ENCODE data around the gene KCTD3. TPM values are rescaled to one million over a fixed set of nuclear protein-coding genes. Genes with fewer than 3 reads are reported as not detected.

KCTD3 gene
- total and polyA plus RNA-seq, 2 donors (not counting 1 experiment from before 2014, with no cell fraction given): 2.3 to 3.0 TPM

DNA sequence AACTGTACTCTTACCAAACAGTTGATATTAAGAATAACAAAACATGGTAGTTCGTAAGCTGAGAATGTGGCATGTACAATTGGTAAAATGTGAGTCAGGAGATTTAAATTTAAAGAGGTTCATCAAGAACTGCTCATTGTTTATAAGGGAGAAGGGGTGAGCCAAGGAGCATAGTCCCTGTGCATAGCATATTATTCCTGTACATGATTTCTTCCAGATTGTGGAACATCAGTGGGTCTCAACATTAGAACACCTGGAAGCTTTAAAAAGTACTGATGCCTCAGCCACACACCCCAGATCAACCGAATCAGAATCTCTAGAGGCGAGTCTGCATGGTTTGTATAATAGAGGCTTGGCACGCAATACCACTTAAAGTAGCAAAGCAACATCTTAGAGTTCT is 56.1 kb downstream of the KCTD3 start:
- intact Hi-C loops (cut with micrococcal nuclease): no loop called here
- H3K4me1 Mint-ChIP-seq: no peaks in the 10 kb centered on the region
- Histone ChIP-seq H3K36me3 (replicated peaks in 1 of 2; ENCODE audit: control extremely low read depth in 1 of 2, control insufficient read depth in 1 of 2, extremely low read depth in 1 of 2, insufficient read depth in 2 of 2, low read length in 1 of 2) (peaks cover 0 to 4% of the 10 kb centered on the region in 2 experiments), H3K4me3 (ENCODE audit: control extremely low read depth in 1 of 5, extremely low read depth in 1 of 5, insufficient read depth in 1 of 5, low read depth in 2 of 5, low read length in 4 of 5) (no peak overlapping the region), H3K4me2 (replicated peaks; ENCODE audit: low read depth, low read length, poor library complexity, severe bottlenecking) (no peak overlapping the region), H3K27me3 (replicated peaks in 1 of 4; ENCODE audit: control extremely low read depth in 1 of 4, control insufficient read depth in 3 of 4, insufficient read depth in 4 of 4, low read length in 3 of 4) (no peaks in the 10 kb centered on the region), H2AFZ (ENCODE audit: insufficient read depth, low read depth, low read length, poor library complexity, severe bottlenecking) (no peak overlapping the region), H3K9ac (ENCODE audit: low read length) (no peak overlapping the region), H3K27ac (ENCODE audit: low read length in 2 of 2) (no peak overlapping the region), H3K79me2 (ENCODE audit: control insufficient read depth, insufficient read depth, low read length) (no peaks in the 10 kb centered on the region), H3K9me3 (ENCODE audit: control extremely low read depth in 1 of 3, control insufficient read depth in 2 of 3, insufficient read depth in 1 of 3, low read length in 2 of 3) (no peaks in the 10 kb centered on the region), H3K4me1 (ENCODE audit: control insufficient read depth in 2 of 2, insufficient read depth in 2 of 2, low read length in 2 of 2) (no peaks in the 10 kb centered on the region), H4K20me1 (ENCODE audit: control insufficient read depth, insufficient read depth, low read length, poor library complexity, severe bottlenecking) (no peaks in the 10 kb centered on the region)
- no CpG with 5 or more reads among the region's 4 CpGs for WGBS (ENCODE audit: insufficient coverage)
- ChIA-PET POLR2A (no interaction called here), CTCF (no interaction called here)
- no peaks in the 10 kb centered on the region for H3K27me3 Mint-ChIP-seq
- ATAC-seq (ENCODE audit: low read depth) (no peak), DNase-seq (no peak)
- no peak for TF ChIP-seq CTCF (IDR thresholded peaks at IDR 0.05)
- TF ChIP-seq EZH2 (IDR thresholded peaks at IDR 0.05; ENCODE audit: borderline replicate concordance, insufficient read depth, low read depth, low read length, poor library complexity, severe bottlenecking): no peak
- no peaks in the 10 kb centered on the region for H3K9me3 Mint-ChIP-seq (ENCODE audit: insufficient read depth)
- no peak overlapping the region for H3K27ac Mint-ChIP-seq
- H3K4me3 Mint-ChIP-seq: no peak overlapping the region

GRCh38 chr1:215625949-215626348 is 58.8 kb downstream of the KCTD3 start:
- H3K4me3 Mint-ChIP-seq: no peak overlapping the region
- H3K27ac Mint-ChIP-seq: no peak overlapping the region
- POLR2A ChIA-PET: no interaction called here

More at GRCh38 chr1:215625949-215626348, 58.8 kb downstream of the KCTD3 start:
- no peak overlapping the region for H3K27ac ChIP-seq (ENCODE audit: low read length in 2 of 2)
- H3K9ac ChIP-seq (ENCODE audit: low read length): no peak overlapping the region
- Mint-ChIP-seq H3K9me3 (ENCODE audit: insufficient read depth) (no peaks in the 10 kb centered on the region), H3K27me3 (no peaks in the 10 kb centered on the region), H3K4me1 (no peaks in the 10 kb centered on the region)
- no peaks in the 10 kb centered on the region for H3K36me3 ChIP-seq (replicated peaks in 1 of 2; ENCODE audit: control extremely low read depth in 1 of 2, control insufficient read depth in 1 of 2, extremely low read depth in 1 of 2, insufficient read depth in 2 of 2, low read length in 1 of 2)
- no peaks in the 10 kb centered on the region for H3K9me3 ChIP-seq (ENCODE audit: control extremely low read depth in 1 of 3, control insufficient read depth in 2 of 3, insufficient read depth in 1 of 3, low read length in 2 of 3)
- no peaks in the 10 kb centered on the region for H3K79me2 ChIP-seq (ENCODE audit: control insufficient read depth, insufficient read depth, low read length)
- H3K4me2 ChIP-seq (replicated peaks; ENCODE audit: low read depth, low read length, poor library complexity, severe bottlenecking): no peak overlapping the region
- no peak overlapping the region for H3K4me3 ChIP-seq (ENCODE audit: control extremely low read depth in 1 of 5, extremely low read depth in 1 of 5, insufficient read depth in 1 of 5, low read depth in 2 of 5, low read length in 4 of 5)
- no peaks in the 10 kb centered on the region for H4K20me1 ChIP-seq (ENCODE audit: control insufficient read depth, insufficient read depth, low read length, poor library complexity, severe bottlenecking)
- CTCF ChIA-PET: no interaction called here
- DNase-seq (no peak), ATAC-seq (ENCODE audit: low read depth) (no peak)
- H3K27me3 ChIP-seq (replicated peaks in 1 of 4; ENCODE audit: control extremely low read depth in 1 of 4, control insufficient read depth in 3 of 4, insufficient read depth in 4 of 4, low read length in 3 of 4): no peaks in the 10 kb centered on the region
- no peak for TF ChIP-seq EZH2 (IDR thresholded peaks at IDR 0.05; ENCODE audit: borderline replicate concordance, insufficient read depth, low read depth, low read length, poor library complexity, severe bottlenecking)
- no peak for TF ChIP-seq CTCF (IDR thresholded peaks at IDR 0.05)
- H2AFZ ChIP-seq (ENCODE audit: insufficient read depth, low read depth, low read length, poor library complexity, severe bottlenecking): no peak overlapping the region
- H3K4me1 ChIP-seq (ENCODE audit: control insufficient read depth in 2 of 2, insufficient read depth in 2 of 2, low read length in 2 of 2): no peaks in the 10 kb centered on the region
- intact Hi-C loops (cut with micrococcal nuclease): no loop called here
